IPS-18c (cell line): ENCODE results near the gene ANKRD11.

ENCODE experiments used
- H3K4me3 ChIP-seq: 2 replicates; pipeline ENCODE4 v1.7.0; 2013; ENCODE audit warnings: low read depth, mild to moderate bottlenecking, low read length, moderate library complexity; ENCODE audit not compliant: insufficient read depth
- H3K9me3 ChIP-seq: one replicate; pipeline ENCODE4 v1.6.1; 2013; ENCODE audit warnings: mild to moderate bottlenecking, low read length, moderate library complexity; ENCODE audit not compliant: control insufficient read depth, insufficient read depth

Gene ANKRD11

DNA sequence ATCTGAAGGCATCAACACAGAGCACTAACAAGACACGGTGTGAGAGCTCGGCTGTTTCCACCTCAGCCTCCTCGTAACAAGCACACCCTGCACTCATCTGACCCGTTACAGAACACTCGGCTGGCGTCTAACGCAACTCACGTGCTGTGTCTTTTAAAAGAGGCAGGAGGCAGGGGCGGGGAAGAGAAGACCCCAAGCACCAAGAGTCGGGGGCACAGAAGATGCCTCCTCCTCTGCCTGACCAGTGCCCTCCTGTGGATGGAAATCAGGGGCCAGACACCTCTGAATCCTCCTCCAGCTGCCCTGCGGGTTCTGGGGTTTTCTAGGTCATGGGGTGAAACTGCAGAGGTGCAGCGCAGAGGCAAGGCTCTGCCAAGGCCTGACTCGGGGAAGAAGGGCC lies 198.6 kb downstream of the ANKRD11 start:
- H3K4me3 ChIP-seq = no peak overlapping the region
- no peaks in the 10 kb centered on the region for H3K9me3 ChIP-seq

GRCh38 chr16:89291363-89291762 lies 199.0 kb downstream of the ANKRD11 start:
- no peaks in the 10 kb centered on the region for H3K9me3 ChIP-seq
- H3K4me3 ChIP-seq = no peak overlapping the region

DNA sequence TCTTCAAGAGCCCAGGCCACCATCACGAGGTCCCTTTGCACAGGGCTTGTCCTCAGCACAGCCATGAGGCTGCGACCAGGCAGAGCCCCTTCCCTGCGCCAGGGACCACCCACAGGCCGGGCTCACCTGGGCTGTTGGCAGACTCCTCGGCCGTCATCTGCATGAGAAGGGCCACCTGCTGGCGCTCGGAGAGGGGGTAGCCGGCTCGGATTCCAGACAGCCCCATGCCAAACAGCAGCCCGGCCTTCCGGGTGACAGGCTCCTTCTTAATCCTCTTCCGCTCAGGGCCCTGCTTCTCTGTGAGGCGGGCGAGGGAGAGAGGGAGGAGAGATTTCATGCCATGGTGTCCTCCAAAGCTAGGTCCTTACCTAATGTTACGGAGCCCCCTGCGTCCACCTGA lies 199.5 kb downstream of the ANKRD11 start:
- Histone ChIP-seq H3K9me3 (no peaks in the 10 kb centered on the region), H3K4me3 (0 out of 2 replicates have a peak overlapping the region, but pooled peaks have one; percentile 15)

DNA sequence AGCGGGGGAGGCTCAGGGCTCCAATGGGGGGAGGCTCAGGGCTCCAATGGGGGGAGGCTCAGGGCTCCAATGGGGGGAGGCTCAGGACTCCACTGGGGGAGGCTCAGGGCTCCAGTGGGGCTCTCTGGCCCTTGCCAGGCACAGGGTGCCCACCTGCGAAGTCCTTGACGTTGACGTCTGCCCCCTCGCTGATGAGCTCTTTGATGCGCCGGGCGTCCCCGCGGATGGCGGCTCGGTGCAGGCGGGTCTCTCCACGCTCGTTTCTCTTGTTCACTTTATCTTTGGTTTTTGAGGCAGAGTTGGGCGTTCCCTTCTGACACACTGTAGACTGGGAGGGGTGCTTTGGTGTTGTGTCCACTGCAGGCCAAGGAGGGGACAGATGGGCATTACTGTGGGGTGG lies 199.9 kb downstream of the ANKRD11 start:
- Histone ChIP-seq H3K4me3 (0 out of 2 replicates have a peak overlapping the region, but pooled peaks have one; percentile 15), H3K9me3 (no peaks in the 10 kb centered on the region)

GRCh38 chr16:89289428-89290395 lies 200.6 kb downstream of the ANKRD11 start:
- H3K4me3 ChIP-seq = no peak overlapping the region

DNA sequence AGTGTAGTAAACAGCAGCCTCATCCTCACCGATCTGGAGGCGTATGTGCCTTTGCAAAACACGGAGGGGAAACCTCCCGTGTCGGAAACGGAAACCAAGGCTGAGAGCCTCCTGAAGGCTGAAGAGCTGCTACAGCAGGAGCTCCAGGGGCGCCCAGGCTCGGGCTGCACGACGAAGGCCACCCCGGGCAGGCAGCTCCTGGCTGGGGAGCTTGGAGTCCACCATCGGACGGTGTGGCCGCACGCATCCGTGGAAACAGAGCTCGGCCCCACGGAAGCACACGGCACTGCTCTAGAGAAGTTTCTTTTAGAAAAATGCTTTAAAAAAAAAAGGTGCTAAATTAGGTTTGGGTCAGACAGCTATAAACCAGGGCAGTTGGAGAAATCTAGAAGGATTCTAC lies 201.4 kb downstream of the ANKRD11 start:
- H3K9me3 ChIP-seq = no peaks in the 10 kb centered on the region
- no peak overlapping the region for H3K4me3 ChIP-seq

More at GRCh38 chr16:89289428-89290395, 200.6 kb downstream of the ANKRD11 start:
- no peaks in the 10 kb centered on the region for H3K9me3 ChIP-seq

GRCh38 chr16:89288577-89288844 lies 201.8 kb downstream of the ANKRD11 start:
- H3K4me3 ChIP-seq = no peak overlapping the region
- H3K9me3 ChIP-seq = no peaks in the 10 kb centered on the region

- Histone ChIP-seq H3K4me3 (no peak overlapping the region), H3K9me3 (no peaks in the 10 kb centered on the region)
Observed at GRCh38 chr16:89287777-89288576, 202.4 kb downstream of the ANKRD11 start.

DNA sequence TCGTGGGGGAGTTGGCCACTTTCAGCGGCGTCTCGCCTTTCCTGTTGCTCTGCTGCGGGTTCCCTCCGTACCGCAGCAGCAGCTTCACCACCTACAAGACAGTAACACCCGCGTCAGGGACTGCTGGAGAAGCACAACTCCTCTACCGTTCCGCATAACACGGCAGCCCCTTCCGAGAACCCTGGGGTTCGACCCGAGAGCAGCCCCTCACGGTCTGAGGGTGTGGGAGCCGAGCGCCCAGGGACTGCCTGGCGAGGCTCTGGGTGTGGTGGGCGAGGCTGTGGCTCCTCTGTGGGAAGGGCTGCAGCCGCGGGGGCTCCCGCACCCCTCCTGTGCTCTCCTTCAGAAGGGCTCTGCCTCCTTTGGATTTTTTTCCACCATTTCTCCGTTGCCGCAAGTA lies 204.3 kb downstream of the ANKRD11 start:
- no peaks in the 10 kb centered on the region for H3K9me3 ChIP-seq

DNA sequence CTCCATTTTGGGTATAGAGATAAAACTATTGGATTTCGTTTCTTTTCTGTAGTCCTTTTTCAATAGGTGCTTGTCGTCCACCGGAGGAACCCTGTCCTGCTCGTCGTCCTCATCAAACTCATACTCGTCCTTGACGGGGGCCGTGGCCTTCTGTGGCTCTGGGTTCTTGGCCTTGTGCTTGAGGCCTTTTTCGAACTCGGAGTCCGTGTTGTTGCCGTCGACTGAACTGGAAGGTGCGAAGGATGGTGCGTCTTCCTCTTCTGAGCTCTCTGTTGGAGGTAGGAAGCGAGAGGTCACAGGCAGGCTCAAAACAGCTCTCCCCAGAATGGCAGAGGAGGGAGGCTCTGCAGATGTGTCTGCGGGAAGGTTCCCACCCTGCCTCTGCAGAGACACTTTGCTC lies 205.0 kb downstream of the ANKRD11 start:
- Histone ChIP-seq H3K9me3 (no peaks in the 10 kb centered on the region), H3K4me3 (no peak overlapping the region)

More for the DNA sequence above, 204.3 kb downstream of the ANKRD11 start:
- no peak overlapping the region for H3K4me3 ChIP-seq

GRCh38 chr16:89283449-89283848 lies 206.9 kb downstream of the ANKRD11 start:
- Histone ChIP-seq H3K9me3 (no peaks in the 10 kb centered on the region), H3K4me3 (no peak overlapping the region)

DNA sequence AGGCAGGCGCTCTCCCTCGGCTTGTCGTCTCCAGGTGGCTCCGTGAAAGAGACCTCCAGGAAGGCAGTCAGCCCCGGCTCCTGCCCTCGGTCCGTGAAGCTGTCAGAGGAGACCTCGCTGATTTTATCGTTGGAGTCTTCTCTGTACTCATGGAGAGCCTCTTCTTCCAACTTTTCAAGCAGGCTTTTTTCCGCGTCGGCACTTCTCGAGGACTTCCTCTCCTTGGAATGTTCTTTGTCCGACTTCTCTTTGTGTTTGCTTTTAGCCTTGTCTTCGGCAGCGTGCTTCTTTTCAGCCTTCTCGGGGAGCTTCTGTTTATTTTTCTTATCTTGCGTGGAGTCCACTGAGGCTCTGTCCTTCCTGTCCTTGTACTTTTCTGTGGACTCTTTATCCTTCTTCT lies 207.8 kb downstream of the ANKRD11 start:
- Histone ChIP-seq H3K4me3 (no peak overlapping the region), H3K9me3 (no peaks in the 10 kb centered on the region)

GRCh38 chr16:89281829-89282228 lies 208.5 kb downstream of the ANKRD11 start:
- no peak overlapping the region for H3K4me3 ChIP-seq
- H3K9me3 ChIP-seq = no peaks in the 10 kb centered on the region

- Histone ChIP-seq H3K4me3 (no peak overlapping the region), H3K9me3 (no peaks in the 10 kb centered on the region)
Observed at GRCh38 chr16:89281189-89281577, 209.2 kb downstream of the ANKRD11 start.

DNA sequence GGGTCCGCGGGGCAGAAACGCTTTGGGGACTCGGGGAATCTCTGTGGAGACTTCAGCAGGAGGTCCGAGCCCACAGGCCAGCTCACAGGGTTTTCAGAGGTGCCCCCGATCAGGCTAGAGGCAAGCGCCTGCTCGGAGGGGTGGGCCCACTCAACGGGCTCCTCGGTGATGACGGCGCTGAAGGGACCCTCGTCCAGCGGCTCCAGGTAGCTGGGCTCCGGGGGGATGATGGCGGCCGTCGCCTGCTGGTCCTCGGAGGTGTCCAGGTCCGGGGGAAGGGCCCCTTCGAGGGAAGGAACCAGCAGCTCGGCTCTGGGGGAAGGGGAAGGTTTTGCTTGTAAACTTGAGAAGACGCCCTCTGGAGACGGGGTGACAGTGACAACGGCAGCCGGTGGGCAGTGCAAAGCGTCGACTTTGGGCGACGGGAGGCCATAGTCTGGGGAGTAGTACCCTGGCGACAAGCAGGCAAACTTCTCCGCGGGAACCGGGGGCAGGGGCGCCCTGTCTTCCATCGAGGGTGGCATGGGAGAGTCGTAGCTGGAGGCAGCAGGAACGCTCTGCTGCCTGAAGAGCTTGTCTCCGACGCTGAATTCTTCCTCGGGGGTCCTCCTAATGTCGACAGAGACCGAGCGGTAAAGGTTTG lies 209.7 kb downstream of the ANKRD11 start:
- Histone ChIP-seq H3K9me3 (no peaks in the 10 kb centered on the region), H3K4me3 (no peak overlapping the region)

DNA sequence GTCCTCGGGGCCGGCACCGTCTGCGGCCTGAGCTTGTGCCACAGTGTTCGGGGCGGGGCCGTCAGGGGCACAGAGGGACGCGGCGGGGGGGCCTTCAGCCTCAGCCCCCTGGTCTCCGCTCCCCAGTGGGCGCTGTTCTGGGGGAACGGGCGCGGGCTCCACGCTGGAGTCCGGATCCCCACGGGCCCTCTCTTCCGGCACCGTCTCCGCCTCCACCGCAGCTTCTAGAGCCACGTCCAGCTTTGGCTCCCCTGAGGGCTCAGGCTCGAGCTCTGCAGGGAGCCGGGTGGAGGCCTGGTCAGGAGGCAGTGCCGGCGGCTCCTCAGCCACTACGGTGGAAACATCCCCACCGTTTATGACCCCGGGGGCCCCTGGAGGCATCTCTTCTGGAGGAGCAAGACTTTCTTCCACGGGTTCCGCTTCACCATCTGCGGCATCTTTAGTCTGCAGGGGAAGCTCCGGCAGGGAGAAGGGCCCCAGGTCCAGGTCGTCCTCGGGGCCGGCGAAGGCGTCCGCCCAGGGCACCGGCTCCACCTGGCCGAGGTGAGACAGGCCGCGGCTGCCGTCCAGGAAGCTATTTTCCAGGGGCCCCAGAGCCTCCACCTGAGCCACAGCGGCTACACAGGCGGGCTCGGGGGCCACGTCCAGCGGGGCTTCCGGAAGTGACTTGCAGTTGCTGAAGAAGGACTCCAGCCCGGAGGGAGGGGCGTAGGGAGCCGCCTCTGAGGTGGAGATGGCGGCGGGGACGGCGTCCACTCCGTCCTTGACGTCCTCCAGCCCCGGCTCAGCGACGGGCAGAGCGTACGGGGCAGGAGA lies 210.5 kb downstream of the ANKRD11 start:
- no peak overlapping the region for H3K4me3 ChIP-seq
- no peaks in the 10 kb centered on the region for H3K9me3 ChIP-seq
